ENCODE measurements around the gene MYO16.

- no peak for TF ChIP-seq CTCF (tag by site-specific recombination; IDR thresholded peaks at IDR 0.05)
- no peak for TF ChIP-seq ZNF704 (tag by site-specific recombination; IDR thresholded peaks at IDR 0.05)
- TF ChIP-seq ZFHX2 (tag by site-specific recombination; conservative IDR thresholded peaks at IDR 0.05): no peak
- TF ChIP-seq ZNF146 (tag by site-specific recombination; IDR thresholded peaks at IDR 0.05): no peak
- TF ChIP-seq AEBP2 (tag by site-specific recombination; IDR thresholded peaks at IDR 0.05; ENCODE audit: borderline replicate concordance): no peak
- no peak for TF ChIP-seq ZNF837 (tag by site-specific recombination; IDR thresholded peaks at IDR 0.05)
- no peak for TF ChIP-seq TSHZ1 (tag by site-specific recombination; IDR thresholded peaks at IDR 0.05; ENCODE audit: borderline replicate concordance)
- no peak for TF ChIP-seq PATZ1 (tag by site-specific recombination; IDR thresholded peaks at IDR 0.05)
- no peak for TF ChIP-seq ZNF140 (tag by site-specific recombination; IDR thresholded peaks at IDR 0.05)
These were observed 530.9 kb downstream of the MYO16 start for GRCh38 chr13:109160357-109160756.

Data from HEK293 (cell line).